Suprapubic skin (tissue), 4 donors: ENCODE measurements around the gene CD8B2. TPM values are rescaled to one million over a fixed set of nuclear protein-coding genes. Genes with fewer than 3 reads are reported as not detected.
"Not testable (repeated sequence)": the region's sequence is repeated elsewhere in the genome, so short reads cannot be mapped to it uniquely, and the experiment has no call there.

Source experiments
- DNase-seq, 2 donors: peaks; one replicate each; pipeline ENCODE4 v3.0.0-alpha.2; 2019; ENCODE audit warnings: low spot score in 2 of 2
- H3K27ac ChIP-seq: fragments of 200-600 bp; sonication (generic); one replicate; pipeline ENCODE4 v1.5.1; 2019
- H3K27me3 ChIP-seq: fragments of 200-600 bp; sonication (generic); one replicate; pipeline ENCODE4 v1.5.1; 2019
- H3K36me3 ChIP-seq: fragments of 200-600 bp; sonication (generic); one replicate; pipeline ENCODE4 v1.5.1; 2019
- H3K4me1 ChIP-seq: fragments of 200-600 bp; sonication (generic); one replicate; pipeline ENCODE4 v1.5.1; 2019
- H3K4me3 ChIP-seq: fragments of 200-600 bp; sonication (generic); one replicate; pipeline ENCODE4 v1.5.1; 2019; ENCODE audit warnings: mild to moderate bottlenecking
- H3K9me3 ChIP-seq: fragments of 200-600 bp; sonication (generic); one replicate; pipeline ENCODE4 v1.5.1; 2019
- POLR2AphosphoS5 ChIP-seq, 3 donors: sonication (generic); formaldehyde crosslinking; IDR thresholded peaks; one replicate each; pipeline ENCODE4 v1.6.1; 2017; ENCODE audit warnings: antibody characterized with exemption in 3 of 3
- WGBS: methylation state at CpG from one replicate; pipeline ENCODE4 v1.1.5; 2018; 5-methylcytosine and 5-hydroxymethylcytosine counted together
- total RNA-seq, 4 donors: library from RNA; depleted of rRNA; stranded (reverse); fragments of >200 nt; gene quantifications; one replicate each; pipeline ENCODE4 v1.1.0, GENCODE V29; 2016

CD8B2 gene
- total RNA-seq, 4 donors from 2014 or later, result 0.55 TPM; not detected in 3

DNA sequence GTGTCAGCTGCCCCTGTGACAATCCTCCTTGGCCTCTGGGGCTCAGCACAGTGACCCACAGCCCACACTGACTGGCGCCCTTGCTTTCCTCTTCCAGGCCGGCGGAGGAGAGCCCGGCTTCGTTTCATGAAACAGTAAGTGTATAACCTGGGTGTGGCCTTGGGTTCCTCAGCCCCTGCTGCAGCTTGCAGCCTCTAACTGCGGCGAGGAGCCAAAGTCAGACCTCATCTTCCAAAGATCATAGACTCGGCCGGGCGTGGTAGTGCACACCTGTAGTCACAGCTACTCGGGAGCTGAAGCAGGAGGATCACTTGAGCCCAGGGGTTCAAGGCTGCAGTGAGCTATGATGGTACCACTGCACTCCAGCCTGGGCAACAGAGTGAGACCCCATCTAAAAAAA is 17.0 kb downstream of the CD8B2 start:
- H3K9me3 ChIP-seq, H3K27ac ChIP-seq, DNase-seq, H3K27me3 ChIP-seq, H3K36me3 ChIP-seq, H3K4me1 ChIP-seq, H3K4me3 ChIP-seq: not testable (repeated sequence)
- WGBS, result no CpG with 5 or more reads among the region's 11 CpGs

DNA sequence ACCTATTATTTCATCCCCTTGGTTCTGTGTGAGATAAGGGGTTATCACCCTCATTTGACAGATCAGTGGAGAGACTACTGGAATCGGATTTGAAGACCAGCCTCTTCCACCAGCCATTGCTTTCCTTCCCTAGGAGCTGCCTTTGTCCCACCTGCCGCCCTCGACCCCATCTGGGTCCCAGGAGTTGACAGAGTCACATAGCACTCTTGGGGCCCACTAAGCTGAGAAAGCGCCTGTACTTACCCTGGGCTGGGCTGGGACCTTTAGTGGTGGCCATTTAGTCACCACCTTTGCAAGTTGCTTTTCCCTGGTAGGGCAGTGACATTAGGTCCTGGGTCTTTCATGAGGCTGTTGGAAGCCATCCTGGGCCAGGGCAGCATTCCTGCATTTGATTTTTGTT is 17.6 kb downstream of the CD8B2 start:
- not testable (repeated sequence) for H3K36me3 ChIP-seq, H3K4me1 ChIP-seq, DNase-seq, H3K27me3 ChIP-seq, H3K9me3 ChIP-seq, H3K4me3 ChIP-seq, H3K27ac ChIP-seq
- WGBS, result 95% methylated on average over 4 of the region's 4 CpGs

DNA sequence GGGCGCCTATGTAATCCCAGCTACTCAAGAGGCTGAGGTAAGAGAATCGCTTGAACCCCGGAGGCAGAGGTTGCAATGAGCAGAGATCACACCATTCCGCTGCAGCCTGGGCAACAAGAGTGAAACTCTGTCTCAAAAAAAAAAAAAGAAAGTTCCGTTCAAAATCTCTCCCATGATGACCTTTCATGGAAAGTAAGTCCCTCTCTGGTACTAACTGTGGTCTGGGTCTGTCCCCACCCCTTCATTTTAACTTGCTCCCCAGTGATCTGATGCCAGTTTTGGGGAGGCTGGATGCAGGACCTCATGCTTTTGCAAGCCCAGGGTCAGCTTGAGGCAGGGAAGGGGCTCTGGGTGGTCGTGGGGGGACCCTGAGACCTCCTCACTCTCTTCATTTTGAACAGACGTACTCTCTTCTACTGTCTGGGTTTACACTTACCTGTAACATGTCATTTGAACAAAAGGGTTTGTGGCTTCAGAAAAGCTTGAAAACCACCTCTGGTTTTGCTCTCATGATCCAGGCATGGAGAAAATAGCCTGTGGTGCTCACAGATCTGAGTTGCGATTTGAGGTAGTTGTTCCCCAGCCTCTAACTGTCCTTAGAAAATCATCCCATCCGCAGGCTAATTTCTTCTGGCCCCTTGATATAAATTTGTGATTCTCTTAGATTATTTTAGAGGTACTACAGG is 19.0 kb downstream of the CD8B2 start:
- not testable (repeated sequence) for DNase-seq, H3K4me1 ChIP-seq, H3K9me3 ChIP-seq, H3K27ac ChIP-seq, H3K27me3 ChIP-seq, H3K36me3 ChIP-seq, H3K4me3 ChIP-seq
- 80% methylated on average over 7 of the region's 9 CpGs for WGBS

- peaks cover 15% of the 10 kb centered on the region for H3K4me1 ChIP-seq
- not testable (repeated sequence) for DNase-seq, H3K36me3 ChIP-seq, H3K4me3 ChIP-seq, H3K27ac ChIP-seq, H3K27me3 ChIP-seq, H3K9me3 ChIP-seq
- 75% methylated on average over 8 of the region's 11 CpGs for WGBS
These were observed 21.7 kb downstream of the CD8B2 start for GRCh38 chr2:106508660-106509373.

DNA sequence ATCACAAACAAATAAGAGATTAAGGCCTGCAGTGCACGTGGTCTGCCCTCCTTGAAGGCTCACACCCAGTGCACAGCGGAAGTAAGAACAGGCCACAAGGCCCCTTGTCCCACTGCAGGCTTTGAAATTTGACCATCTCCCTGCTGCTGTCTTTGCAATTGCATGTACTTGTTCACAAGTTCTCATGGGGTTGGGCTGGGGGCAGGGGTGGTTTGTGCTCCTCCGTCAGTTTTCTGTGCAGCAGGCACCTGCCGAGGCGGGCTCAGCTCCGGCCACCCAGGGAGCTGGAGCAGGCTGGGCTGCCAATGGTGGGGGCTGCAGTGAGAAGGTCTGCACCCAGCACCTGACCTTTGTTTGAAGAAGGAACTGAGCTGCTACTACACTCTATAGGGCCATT is 22.2 kb downstream of the CD8B2 start:
- 94% methylated on average over 2 of the region's 6 CpGs for WGBS
- H3K36me3 ChIP-seq, H3K27me3 ChIP-seq, DNase-seq, H3K4me3 ChIP-seq, H3K9me3 ChIP-seq, H3K27ac ChIP-seq: not testable (repeated sequence)
- H3K4me1 ChIP-seq, result peaks cover 15% of the 10 kb centered on the region

- 56% methylated on average over 4 of the region's 4 CpGs for WGBS
- not testable (repeated sequence) for H3K36me3 ChIP-seq, DNase-seq, H3K9me3 ChIP-seq, H3K27me3 ChIP-seq, H3K4me3 ChIP-seq
- H3K27ac ChIP-seq, result peak overlapping the region; percentile 83
- peaks cover 15% of the 10 kb centered on the region for H3K4me1 ChIP-seq
These were observed 23.6 kb downstream of the CD8B2 start for GRCh38 chr2:106510791-106511190.

DNA sequence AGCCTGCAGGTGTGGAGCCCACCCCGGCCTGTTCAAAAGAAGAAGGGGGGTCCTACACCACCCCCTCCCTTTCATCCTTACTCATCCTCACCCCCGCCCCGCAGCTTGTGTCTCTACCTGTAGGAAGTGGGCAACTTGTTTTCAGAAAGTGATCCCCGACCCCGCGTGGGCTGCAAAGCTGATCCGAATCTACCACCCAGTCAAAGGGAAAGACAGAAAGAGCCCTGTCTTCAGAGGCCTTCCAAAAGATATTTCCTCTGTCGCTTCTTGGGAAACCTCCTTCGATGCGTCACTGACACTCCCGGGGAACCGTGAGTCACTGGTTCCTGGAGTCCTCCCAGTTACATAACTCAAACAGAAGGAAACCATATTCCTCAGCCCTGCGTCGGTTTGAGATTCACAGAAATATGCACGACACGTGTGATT is 24.3 kb downstream of the CD8B2 start:
- H3K36me3 ChIP-seq, H3K9me3 ChIP-seq, H3K27me3 ChIP-seq, H3K4me3 ChIP-seq: not testable (repeated sequence)
- peak; percentile 84 to 87 for DNase-seq
- Histone ChIP-seq H3K4me1 (peaks cover 15% of the 10 kb centered on the region), H3K27ac (peak overlapping the region; percentile 83)
- 19% methylated on average over 8 of the region's 16 CpGs for WGBS
- TF ChIP-seq POLR2AphosphoS5 (IDR thresholded peaks at IDR 0.05), result peak in 1 of 3 donors; percentile 38

- Histone ChIP-seq H3K4me1 (peaks cover 15% of the 10 kb centered on the region), H3K27ac (peak overlapping the region; percentile 83)
- not testable (repeated sequence) for H3K9me3 ChIP-seq, H3K27me3 ChIP-seq, DNase-seq, H3K4me3 ChIP-seq, H3K36me3 ChIP-seq
- WGBS, result 57% methylated on average over 7 of the region's 7 CpGs
These were observed 24.8 kb downstream of the CD8B2 start for GRCh38 chr2:106511934-106512333.

GRCh38 chr2:106513391-106513790 is 26.2 kb downstream of the CD8B2 start:
- not testable (repeated sequence) for H3K27me3 ChIP-seq, H3K9me3 ChIP-seq, DNase-seq, H3K27ac ChIP-seq, H3K36me3 ChIP-seq, H3K4me3 ChIP-seq
- H3K4me1 ChIP-seq, result peaks cover 15% of the 10 kb centered on the region
- WGBS, result 80% methylated on average over 2 of the region's 5 CpGs

DNA sequence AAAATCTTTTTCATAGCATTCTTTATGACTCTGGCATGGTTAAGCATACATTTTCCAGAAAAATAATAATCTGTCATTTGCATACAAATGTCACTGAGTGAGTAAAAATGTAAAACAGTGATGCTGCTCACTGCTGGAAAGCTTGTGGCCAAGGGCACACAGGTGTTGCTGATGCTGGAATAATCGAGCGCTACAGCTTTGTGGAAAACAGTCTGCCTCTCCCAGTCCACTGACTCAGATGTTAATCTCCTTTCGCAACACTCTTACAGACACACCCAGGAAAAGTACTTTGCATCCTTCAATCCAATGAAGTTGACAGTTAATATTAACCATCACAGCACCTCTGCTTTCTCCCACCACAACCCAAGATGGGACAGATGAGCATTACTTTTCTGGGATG is 27.7 kb downstream of the CD8B2 start:
- H3K27ac ChIP-seq, DNase-seq, H3K36me3 ChIP-seq, H3K4me3 ChIP-seq, H3K9me3 ChIP-seq, H3K27me3 ChIP-seq: not testable (repeated sequence)
- WGBS, result 40% methylated on average over 3 of the region's 3 CpGs
- peaks cover 15% of the 10 kb centered on the region for H3K4me1 ChIP-seq
